ENCODE results near the gene EPHB1.

Gene EPHB1

GRCh38 chr3:135140591-135140990 is 345.5 kb downstream of the EPHB1 start:
- Histone ChIP-seq H3K27me3 (no peaks in the 10 kb centered on the region), H3K9me3 (no peaks in the 10 kb centered on the region), H3K4me3 (ENCODE audit: low read depth in 1 of 2, low read length in 1 of 2) (no peak overlapping the region), H3K36me3 (no peaks in the 10 kb centered on the region), H3K4me1 (ENCODE audit: control insufficient read depth in 1 of 2, insufficient read depth in 1 of 2, low read depth in 1 of 2, low read length in 1 of 2) (no peaks in the 10 kb centered on the region), H3K27ac (no peak overlapping the region)
- TF ChIP-seq, protein P1, sequence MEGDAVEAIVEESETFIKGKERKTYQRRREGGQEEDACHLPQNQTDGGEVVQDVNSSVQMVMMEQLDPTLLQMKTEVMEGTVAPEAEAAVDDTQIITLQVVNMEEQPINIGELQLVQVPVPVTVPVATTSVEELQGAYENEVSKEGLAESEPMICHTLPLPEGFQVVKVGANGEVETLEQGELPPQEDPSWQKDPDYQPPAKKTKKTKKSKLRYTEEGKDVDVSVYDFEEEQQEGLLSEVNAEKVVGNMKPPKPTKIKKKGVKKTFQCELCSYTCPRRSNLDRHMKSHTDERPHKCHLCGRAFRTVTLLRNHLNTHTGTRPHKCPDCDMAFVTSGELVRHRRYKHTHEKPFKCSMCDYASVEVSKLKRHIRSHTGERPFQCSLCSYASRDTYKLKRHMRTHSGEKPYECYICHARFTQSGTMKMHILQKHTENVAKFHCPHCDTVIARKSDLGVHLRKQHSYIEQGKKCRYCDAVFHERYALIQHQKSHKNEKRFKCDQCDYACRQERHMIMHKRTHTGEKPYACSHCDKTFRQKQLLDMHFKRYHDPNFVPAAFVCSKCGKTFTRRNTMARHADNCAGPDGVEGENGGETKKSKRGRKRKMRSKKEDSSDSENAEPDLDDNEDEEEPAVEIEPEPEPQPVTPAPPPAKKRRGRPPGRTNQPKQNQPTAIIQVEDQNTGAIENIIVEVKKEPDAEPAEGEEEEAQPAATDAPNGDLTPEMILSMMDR (IDR thresholded peaks at IDR 0.05) = no peak

DNA sequence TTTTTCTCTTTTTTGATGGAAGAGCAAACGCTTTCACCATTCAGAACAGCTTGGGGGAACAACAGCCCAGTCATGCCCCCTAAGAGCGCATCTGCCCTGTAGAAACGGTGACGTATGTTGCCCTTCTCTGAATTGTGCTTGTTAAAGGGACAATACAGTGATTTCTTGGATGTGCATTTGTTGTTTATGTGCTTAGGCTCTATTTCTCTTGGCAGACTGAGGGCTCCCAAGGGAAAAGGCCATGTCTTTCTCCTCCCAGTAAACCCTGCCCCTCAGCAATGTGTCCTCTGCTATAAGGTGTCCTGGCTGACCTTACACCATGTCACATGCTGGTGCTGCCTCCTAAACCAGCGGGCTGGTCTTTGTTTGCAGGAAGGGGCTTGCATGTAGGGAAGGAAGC is 346.1 kb downstream of the EPHB1 start:
- H3K36me3 ChIP-seq = no peaks in the 10 kb centered on the region
- no peaks in the 10 kb centered on the region for H3K27me3 ChIP-seq
- no peaks in the 10 kb centered on the region for H3K9me3 ChIP-seq
- H3K4me3 ChIP-seq (ENCODE audit: low read depth in 1 of 2, low read length in 1 of 2) = no peak overlapping the region
- no peak overlapping the region for H3K27ac ChIP-seq
- H3K4me1 ChIP-seq (ENCODE audit: control insufficient read depth in 1 of 2, insufficient read depth in 1 of 2, low read depth in 1 of 2, low read length in 1 of 2) = no peaks in the 10 kb centered on the region
- TF ChIP-seq, protein P1 (IDR thresholded peaks at IDR 0.05) = no peak

DNA sequence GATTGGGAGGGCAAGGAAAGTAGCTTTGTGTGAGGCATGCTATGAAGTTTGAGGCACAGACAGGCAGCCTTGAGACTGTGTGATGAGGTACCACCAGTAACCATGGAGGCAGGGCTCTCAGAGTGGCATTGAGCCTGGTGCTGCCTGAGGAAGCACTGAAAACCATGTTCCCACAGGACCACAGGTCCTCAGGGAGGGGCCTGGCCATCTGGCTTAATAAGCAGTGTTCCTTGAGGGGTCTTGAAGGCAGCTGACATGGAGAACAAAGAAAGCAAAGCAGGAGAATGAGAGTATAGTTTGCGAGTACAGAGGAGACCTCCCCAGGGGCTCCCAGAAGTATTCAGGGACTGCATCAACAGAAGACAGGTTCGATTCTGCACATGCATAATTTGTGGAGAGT is 346.6 kb downstream of the EPHB1 start:
- Histone ChIP-seq H3K36me3 (no peaks in the 10 kb centered on the region), H3K4me1 (ENCODE audit: control insufficient read depth in 1 of 2, insufficient read depth in 1 of 2, low read depth in 1 of 2, low read length in 1 of 2) (no peaks in the 10 kb centered on the region), H3K27ac (no peak overlapping the region), H3K9me3 (no peaks in the 10 kb centered on the region), H3K4me3 (ENCODE audit: low read depth in 1 of 2, low read length in 1 of 2) (no peak overlapping the region), H3K27me3 (no peaks in the 10 kb centered on the region)
- TF ChIP-seq, protein P1 (IDR thresholded peaks at IDR 0.05) = no peak

GRCh38 chr3:135142530-135142929 is 347.5 kb downstream of the EPHB1 start:
- Histone ChIP-seq H3K4me3 (ENCODE audit: low read depth in 1 of 2, low read length in 1 of 2) (no peak overlapping the region), H3K27me3 (no peaks in the 10 kb centered on the region), H3K9me3 (no peaks in the 10 kb centered on the region), H3K27ac (no peak overlapping the region), H3K4me1 (ENCODE audit: control insufficient read depth in 1 of 2, insufficient read depth in 1 of 2, low read depth in 1 of 2, low read length in 1 of 2) (no peaks in the 10 kb centered on the region), H3K36me3 (no peaks in the 10 kb centered on the region)
- TF ChIP-seq, protein P1 (IDR thresholded peaks at IDR 0.05) = no peak

GRCh38 chr3:135143474-135143873 is 348.4 kb downstream of the EPHB1 start:
- Histone ChIP-seq H3K27ac (no peak overlapping the region), H3K9me3 (no peaks in the 10 kb centered on the region), H3K4me1 (ENCODE audit: control insufficient read depth in 1 of 2, insufficient read depth in 1 of 2, low read depth in 1 of 2, low read length in 1 of 2) (no peaks in the 10 kb centered on the region), H3K4me3 (ENCODE audit: low read depth in 1 of 2, low read length in 1 of 2) (no peak overlapping the region), H3K36me3 (no peaks in the 10 kb centered on the region), H3K27me3 (no peaks in the 10 kb centered on the region)
- TF ChIP-seq, protein P1 (IDR thresholded peaks at IDR 0.05) = no peak

- TF ChIP-seq, protein P1 (IDR thresholded peaks at IDR 0.05) = no peak
- Histone ChIP-seq H3K36me3 (no peaks in the 10 kb centered on the region), H3K4me3 (ENCODE audit: low read depth in 1 of 2, low read length in 1 of 2) (no peak overlapping the region), H3K4me1 (ENCODE audit: control insufficient read depth in 1 of 2, insufficient read depth in 1 of 2, low read depth in 1 of 2, low read length in 1 of 2) (no peaks in the 10 kb centered on the region), H3K9me3 (no peaks in the 10 kb centered on the region), H3K27ac (no peak overlapping the region), H3K27me3 (no peaks in the 10 kb centered on the region)
Observed at GRCh38 chr3:135145581-135145980, 350.5 kb downstream of the EPHB1 start.

All from neutrophil (primary cell).